Natural killer cell treated with Interleukin-12 subunit alpha and Interleukin-12 subunit beta and Interleukin-15 and Interleukin-18, amount 100 ng/mL, for 72 hours (primary cell): Measurements from ENCODE around the gene SPATA24. TPM values are rescaled to one million over a fixed set of nuclear protein-coding genes. Genes with fewer than 3 reads are reported as not detected.
A peak's percentile ranks its signal among the peaks of the same experiment; 100 is the strongest.
"Not testable (repeated sequence)": the region's sequence is repeated elsewhere in the genome, so short reads cannot be mapped to it uniquely, and the experiment has no call there.

Experiments used
- ATAC-seq, 2 donors: fragments of 150-1000 bp; cut with Tn5 transposase in 1 of 2; sonication (Bioruptor Pico), chemical (Tn5 transposase) in 1 of 2; 2 replicates each; pipeline ENCODE4 v1.10.0; 2021
- DNase-seq: peaks from one replicate; pipeline ENCODE4 v3.0.0; 2022; ENCODE audit warnings: low spot score
- H3K27ac Mint-ChIP-seq, 2 donors: 1 replicate in 1 of 2; 2 replicates in 1 of 2; pipeline ENCODE4 v1.8.0; 2022; ENCODE audit warnings: mixed read lengths in 2 of 2, mild to moderate bottlenecking in 1 of 2, moderate library complexity in 1 of 2
- H3K27me3 Mint-ChIP-seq, 2 donors: 1 replicate in 1 of 2; 2 replicates in 1 of 2; pipeline ENCODE4 v1.8.0; 2022; ENCODE audit warnings: mixed read lengths in 2 of 2
- H3K36me3 Mint-ChIP-seq: one replicate; pipeline ENCODE4 v1.8.0; 2022; ENCODE audit warnings: mixed read lengths
- H3K4me1 Mint-ChIP-seq, 2 donors: 1 replicate in 1 of 2; 2 replicates in 1 of 2; pipeline ENCODE4 v1.8.0; 2022; ENCODE audit warnings: low read depth in 2 of 2, mixed read lengths in 2 of 2, mild to moderate bottlenecking in 1 of 2
- H3K4me3 Mint-ChIP-seq: one replicate; pipeline ENCODE4 v1.8.0; 2022; ENCODE audit warnings: mixed read lengths
- H3K9me3 Mint-ChIP-seq: 2 replicates; pipeline ENCODE4 v1.8.0; 2022; ENCODE audit warnings: mixed read lengths
- total RNA-seq, 2 donors: library from RNA; stranded (reverse); gene quantifications; one replicate each; pipeline ENCODE4 v1.2.3, GENCODE V29; 2022

SPATA24 gene
- total RNA-seq, 2 donors from 2014 or later, result 6.4 to 7.2 TPM

GRCh38 chr5:139387611-139388197, 16.2 kb downstream of the SPATA24 start:
- Mint-ChIP-seq H3K27me3 (no peaks in the 10 kb centered on the region), H3K9me3 (no peaks in the 10 kb centered on the region), H3K27ac (peak overlapping the region in 1 of 2 donors; percentile 96), H3K4me1 (peaks cover 58 to 64% of the 10 kb centered on the region in 2 donors), H3K4me3 (no peak overlapping the region), H3K36me3 (no peaks in the 10 kb centered on the region)
- no peak for DNase-seq
- no peak for ATAC-seq

GRCh38 chr5:139386956-139387355, 16.9 kb downstream of the SPATA24 start:
- H3K36me3 Mint-ChIP-seq, H3K4me3 Mint-ChIP-seq, H3K9me3 Mint-ChIP-seq, H3K27me3 Mint-ChIP-seq, DNase-seq, ATAC-seq: not testable (repeated sequence)
- H3K27ac Mint-ChIP-seq, result peak overlapping the region; percentile 89 to 96
- H3K4me1 Mint-ChIP-seq, result peaks cover 58 to 63% of the 10 kb centered on the region in 2 donors

- no peak for DNase-seq
- H3K27me3 Mint-ChIP-seq, result no peaks in the 10 kb centered on the region
- H3K9me3 Mint-ChIP-seq, result no peaks in the 10 kb centered on the region
- no peak for ATAC-seq
- peak overlapping the region; percentile 89 to 96 for H3K27ac Mint-ChIP-seq
- peak overlapping the region; percentile 73 for H3K4me3 Mint-ChIP-seq
- peaks cover 49 to 54% of the 10 kb centered on the region in 2 donors for H3K4me1 Mint-ChIP-seq
- no peaks in the 10 kb centered on the region for H3K36me3 Mint-ChIP-seq
Observed at GRCh38 chr5:139386050-139386438, 17.8 kb downstream of the SPATA24 start.

- DNase-seq (no peak), ATAC-seq (no peak)
- Mint-ChIP-seq H3K36me3 (no peaks in the 10 kb centered on the region), H3K27ac (peak overlapping the region; percentile 89 to 96), H3K4me1 (peaks cover 42 to 47% of the 10 kb centered on the region in 2 donors), H3K27me3 (no peaks in the 10 kb centered on the region), H3K9me3 (no peaks in the 10 kb centered on the region), H3K4me3 (peak overlapping the region; percentile 73)
Observed at GRCh38 chr5:139385061-139386049, 18.5 kb downstream of the SPATA24 start.

- H3K4me1 Mint-ChIP-seq, result peaks cover 35 to 40% of the 10 kb centered on the region in 2 donors
- peak overlapping the region; percentile 89 to 96 for H3K27ac Mint-ChIP-seq
- H3K4me3 Mint-ChIP-seq, result peak overlapping the region; percentile 73
- no peak for ATAC-seq
- H3K9me3 Mint-ChIP-seq, result no peaks in the 10 kb centered on the region
- no peaks in the 10 kb centered on the region for H3K27me3 Mint-ChIP-seq
- H3K36me3 Mint-ChIP-seq, result no peaks in the 10 kb centered on the region
- no peak for DNase-seq
Observed at GRCh38 chr5:139384591-139385051, 19.3 kb downstream of the SPATA24 start.

GRCh38 chr5:139383993-139384590, 19.8 kb downstream of the SPATA24 start:
- Mint-ChIP-seq H3K36me3 (no peaks in the 10 kb centered on the region), H3K4me1 (peaks cover 30 to 34% of the 10 kb centered on the region in 2 donors), H3K9me3 (no peaks in the 10 kb centered on the region), H3K27ac (peak overlapping the region; percentile 89 to 96), H3K4me3 (peak overlapping the region; percentile 73), H3K27me3 (no peaks in the 10 kb centered on the region)
- DNase-seq, result no peak
- no peak for ATAC-seq

- no peaks in the 10 kb centered on the region for H3K36me3 Mint-ChIP-seq
- H3K4me3 Mint-ChIP-seq, result no peak within 1 kb of the TSS
- peaks cover 28 to 33% of the 10 kb centered on the region in 2 donors for H3K4me1 Mint-ChIP-seq
- no peaks in the 10 kb centered on the region for H3K9me3 Mint-ChIP-seq
- no peaks in the 10 kb centered on the region for H3K27me3 Mint-ChIP-seq
- no peak for ATAC-seq
- peak within 1 kb of the TSS; percentile 54 to 89 for H3K27ac Mint-ChIP-seq
- DNase-seq, result no peak
Observed at GRCh38 chr5:139383275-139383992, 20.5 kb downstream of the SPATA24 start, which contains the start of gene SLC23A1. TSS of gene SLC23A1 (minus strand) at chr5:139383297. CDS start at chr5:139383253, 44 bp downstream.

GRCh38 chr5:139382807-139383206, 21.1 kb downstream of the SPATA24 start:
- no peaks in the 10 kb centered on the region for H3K36me3 Mint-ChIP-seq
- H3K4me1 Mint-ChIP-seq, result peaks cover 28 to 30% of the 10 kb centered on the region in 2 donors
- no peak overlapping the region for H3K27ac Mint-ChIP-seq
- DNase-seq (no peak), ATAC-seq (no peak)
- no peaks in the 10 kb centered on the region for H3K27me3 Mint-ChIP-seq
- no peaks in the 10 kb centered on the region for H3K9me3 Mint-ChIP-seq
- no peak overlapping the region for H3K4me3 Mint-ChIP-seq

- ATAC-seq (no peak), DNase-seq (no peak)
- peak overlapping the region in 1 of 2 donors; percentile 54 for H3K27ac Mint-ChIP-seq
- peaks cover 28 to 30% of the 10 kb centered on the region in 2 donors for H3K4me1 Mint-ChIP-seq
- H3K4me3 Mint-ChIP-seq, result no peak overlapping the region
- H3K9me3 Mint-ChIP-seq, result no peaks in the 10 kb centered on the region
- H3K27me3 Mint-ChIP-seq, result no peaks in the 10 kb centered on the region
- no peaks in the 10 kb centered on the region for H3K36me3 Mint-ChIP-seq
Observed at GRCh38 chr5:139381837-139382761, 21.8 kb downstream of the SPATA24 start.

DNA sequence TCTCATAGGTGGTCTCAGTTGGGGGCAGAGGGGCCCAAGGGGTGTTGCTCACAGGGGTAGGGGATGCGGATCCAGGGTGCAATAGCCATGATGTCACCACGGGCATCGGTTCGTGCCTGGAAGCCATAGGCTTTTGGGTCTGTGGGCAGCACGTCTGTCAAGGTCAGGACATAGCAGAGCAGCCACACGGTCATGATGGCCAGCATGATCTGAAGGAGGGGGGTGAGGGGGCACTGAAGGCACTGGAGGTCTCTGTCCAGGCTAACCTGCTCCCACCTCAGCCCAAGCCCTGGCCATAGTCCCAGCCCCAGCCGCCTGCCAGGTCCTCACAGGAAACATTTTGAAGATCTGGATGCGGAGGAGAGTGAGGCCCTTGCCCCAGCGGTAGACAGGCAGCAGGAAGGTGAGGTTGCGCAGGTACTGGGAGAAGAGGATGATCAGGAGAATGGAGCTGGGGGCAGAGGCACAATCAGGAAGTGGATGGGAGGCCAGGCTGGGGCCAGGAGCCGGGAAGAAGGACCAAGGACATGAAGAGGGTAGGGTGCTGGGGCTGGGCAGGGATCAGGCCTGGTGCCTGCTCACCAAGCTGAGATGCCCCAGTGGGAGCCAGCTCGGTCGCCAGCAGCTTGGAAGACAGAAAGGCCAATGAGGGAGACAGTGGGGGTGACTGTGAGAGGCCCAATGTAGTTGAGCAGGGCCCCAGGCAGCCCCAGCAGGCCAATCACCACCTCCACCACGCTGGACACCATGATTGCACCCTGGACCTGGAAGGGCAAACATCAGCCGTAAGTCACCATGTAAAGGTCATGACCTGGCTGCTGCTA, 24.1 kb downstream of the SPATA24 start:
- no peak overlapping the region for H3K27ac Mint-ChIP-seq
- H3K36me3 Mint-ChIP-seq, result no peaks in the 10 kb centered on the region
- no peaks in the 10 kb centered on the region for H3K27me3 Mint-ChIP-seq
- no peaks in the 10 kb centered on the region for H3K9me3 Mint-ChIP-seq
- H3K4me1 Mint-ChIP-seq, result peaks cover 7 to 8% of the 10 kb centered on the region in 2 donors
- H3K4me3 Mint-ChIP-seq, result no peak overlapping the region
- DNase-seq (no peak), ATAC-seq (no peak)

GRCh38 chr5:139378941-139379361, 24.9 kb downstream of the SPATA24 start:
- H3K9me3 Mint-ChIP-seq, result no peaks in the 10 kb centered on the region
- no peak for ATAC-seq
- no peak overlapping the region for H3K27ac Mint-ChIP-seq
- peaks cover 0 to 2% of the 10 kb centered on the region in 2 donors for H3K4me1 Mint-ChIP-seq
- H3K36me3 Mint-ChIP-seq, result no peaks in the 10 kb centered on the region
- no peak for DNase-seq
- H3K4me3 Mint-ChIP-seq, result no peak overlapping the region
- no peaks in the 10 kb centered on the region for H3K27me3 Mint-ChIP-seq
